Uterus (tissue), 2 donors: ENCODE data around the gene VIL1.

Experiments used
- POLR2A ChIP-seq, 2 donors: fragments of 450-650 bp; IDR thresholded peaks; one replicate each; pipeline ENCODE4 v1.6.1; 2016; ENCODE audit warnings: antibody characterized with exemption in 2 of 2, mild to moderate bottlenecking in 1 of 2, moderate library complexity in 1 of 2
- TF ChIP-seq, protein P1 (sequence below), 4 experiments: fragments of 200-600 bp in 2 of 4; fragments of 450-650 bp in 2 of 4; sonication (generic) in 2 of 4; IDR thresholded peaks; one replicate each; pipeline ENCODE4 v1.5.1; 2016 to 2019; ENCODE audit warnings: antibody characterized with exemption in 4 of 4, mild to moderate bottlenecking in 2 of 4, moderate library complexity in 1 of 4

DNA sequence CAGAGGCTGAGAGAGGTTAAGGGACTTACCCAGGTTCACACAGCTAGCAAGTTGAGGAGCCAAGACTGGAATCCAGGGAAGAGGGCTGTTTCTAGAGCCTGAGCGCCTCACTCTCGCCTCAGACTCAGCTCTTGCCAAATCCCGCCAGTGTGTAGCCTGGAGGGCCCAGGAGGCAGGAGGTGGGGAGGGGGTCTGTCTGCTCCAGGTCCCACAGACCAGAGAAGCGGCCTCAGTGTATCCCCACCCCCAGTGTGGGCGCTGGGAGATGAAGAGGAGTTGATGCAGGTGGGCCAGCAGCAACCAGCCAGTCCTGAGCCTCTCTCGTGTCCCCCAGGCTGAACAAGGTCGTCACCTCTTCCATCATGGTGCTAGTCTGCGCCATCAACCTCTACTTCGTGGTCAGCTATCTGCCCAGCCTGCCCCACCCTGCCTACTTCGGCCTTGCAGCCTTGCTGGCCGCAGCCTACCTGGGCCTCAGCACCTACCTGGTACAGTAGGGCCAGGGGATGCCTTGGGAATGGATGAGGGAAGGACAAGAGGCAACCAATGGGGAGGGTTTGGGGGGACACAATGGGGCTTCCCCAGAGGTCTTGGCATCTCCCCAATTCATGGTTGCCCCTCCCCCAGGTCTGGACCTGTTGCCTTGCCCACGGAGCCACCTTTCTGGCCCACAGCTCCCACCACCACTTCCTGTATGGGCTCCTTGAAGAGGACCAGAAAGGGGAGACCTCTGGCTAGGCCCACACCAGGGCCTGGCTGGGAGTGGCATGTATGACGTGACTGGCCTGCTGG lies 24.4 kb upstream of the VIL1 start:
- TF ChIP-seq, protein P1, sequence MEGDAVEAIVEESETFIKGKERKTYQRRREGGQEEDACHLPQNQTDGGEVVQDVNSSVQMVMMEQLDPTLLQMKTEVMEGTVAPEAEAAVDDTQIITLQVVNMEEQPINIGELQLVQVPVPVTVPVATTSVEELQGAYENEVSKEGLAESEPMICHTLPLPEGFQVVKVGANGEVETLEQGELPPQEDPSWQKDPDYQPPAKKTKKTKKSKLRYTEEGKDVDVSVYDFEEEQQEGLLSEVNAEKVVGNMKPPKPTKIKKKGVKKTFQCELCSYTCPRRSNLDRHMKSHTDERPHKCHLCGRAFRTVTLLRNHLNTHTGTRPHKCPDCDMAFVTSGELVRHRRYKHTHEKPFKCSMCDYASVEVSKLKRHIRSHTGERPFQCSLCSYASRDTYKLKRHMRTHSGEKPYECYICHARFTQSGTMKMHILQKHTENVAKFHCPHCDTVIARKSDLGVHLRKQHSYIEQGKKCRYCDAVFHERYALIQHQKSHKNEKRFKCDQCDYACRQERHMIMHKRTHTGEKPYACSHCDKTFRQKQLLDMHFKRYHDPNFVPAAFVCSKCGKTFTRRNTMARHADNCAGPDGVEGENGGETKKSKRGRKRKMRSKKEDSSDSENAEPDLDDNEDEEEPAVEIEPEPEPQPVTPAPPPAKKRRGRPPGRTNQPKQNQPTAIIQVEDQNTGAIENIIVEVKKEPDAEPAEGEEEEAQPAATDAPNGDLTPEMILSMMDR (IDR thresholded peaks at IDR 0.05) = no peak
- no peak for TF ChIP-seq POLR2A (IDR thresholded peaks at IDR 0.05)
